ENCODE measurements around the gene GUCY1A1. TPM values are rescaled to one million over a fixed set of nuclear protein-coding genes. Genes with fewer than 3 reads are reported as not detected.

GUCY1A1 gene
- total and polyA plus RNA-seq, 4 donors: 20.2 to 81.9 (median 68.2) TPM

DNA sequence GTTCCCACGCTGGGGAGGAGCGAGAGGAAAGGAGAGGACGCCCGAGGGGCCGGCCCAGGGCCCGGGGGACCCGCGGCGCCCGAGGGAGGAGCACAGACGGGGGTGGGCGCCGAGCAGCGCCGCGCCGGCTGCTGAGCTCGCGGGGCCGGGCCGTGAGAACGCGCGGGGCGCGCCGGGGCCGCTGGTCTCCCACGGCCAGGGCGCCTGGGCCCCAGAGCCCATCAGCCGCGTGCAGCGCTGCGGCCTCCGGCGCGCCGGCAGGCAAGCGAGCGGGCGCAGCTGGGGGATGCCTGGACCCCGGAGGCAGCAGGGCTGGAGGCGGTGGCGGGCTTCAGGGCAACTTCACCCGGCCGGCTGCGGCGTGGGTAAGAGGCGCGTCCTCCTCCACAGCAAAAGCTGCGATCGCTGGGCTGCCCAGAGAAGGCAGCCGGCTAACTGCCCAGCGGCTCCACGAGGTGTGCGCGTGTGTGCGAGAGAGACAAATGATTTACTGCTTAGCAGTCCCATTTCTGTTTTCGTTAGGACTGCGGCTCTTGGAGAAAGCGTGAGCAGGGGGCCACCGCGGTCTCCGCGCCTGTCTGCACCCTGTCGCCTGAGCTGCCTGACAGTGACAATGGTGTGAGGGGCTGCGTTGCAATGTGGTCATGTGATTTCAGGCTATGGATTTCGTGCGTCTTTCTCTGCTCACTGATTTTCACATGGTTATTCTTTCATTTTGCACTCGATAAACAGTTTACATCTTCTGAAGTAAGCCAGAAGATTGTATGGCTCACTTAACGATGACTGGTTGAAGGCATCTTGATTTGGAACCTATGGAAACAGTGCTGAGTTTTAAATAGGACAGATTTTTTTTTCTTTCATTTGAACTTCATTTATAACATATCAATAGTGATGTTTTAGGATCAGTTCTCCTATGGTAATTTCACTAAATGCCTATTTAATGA, 1.2 kb downstream of the GUCY1A1 start:
- 1% methylated on average over 51 to 71 of the region's 71 CpGs for WGBS, 2 donors
- peaks cover 2% of the 10 kb centered on the region in 2 donors for H3K4me1 ChIP-seq (ENCODE audit: control insufficient read depth in 1 of 2, insufficient read depth in 2 of 2, low read length in 2 of 2)
- peak overlapping the region; percentile 58 to 85 for H3K27ac ChIP-seq (ENCODE audit: low read depth in 1 of 2, low read length in 2 of 2)
- H3K27me3 ChIP-seq (ENCODE audit: control insufficient read depth in 1 of 2, insufficient read depth in 2 of 2, low read length in 1 of 2): no peaks in the 10 kb centered on the region
- H3K9me3 ChIP-seq (ENCODE audit: control insufficient read depth, low read length): no peaks in the 10 kb centered on the region
- intact Hi-C loops (cut with DNase I): loop anchor here (5.0 to 10.0 kb wide), 4 partner anchors 114 to 226 kb away; no protein-coding TSS in a partner anchor
- DNase-seq (peak; percentile 75 to 86), ATAC-seq (ENCODE audit: low FRiP score) (peak; percentile 85)
- no peaks in the 10 kb centered on the region for H3K36me3 ChIP-seq (ENCODE audit: control insufficient read depth in 1 of 2, insufficient read depth in 2 of 2, low read length in 1 of 2)
- peak overlapping the region; percentile 46 to 72 for H3K4me3 ChIP-seq (ENCODE audit: low read length in 2 of 2)

DNA sequence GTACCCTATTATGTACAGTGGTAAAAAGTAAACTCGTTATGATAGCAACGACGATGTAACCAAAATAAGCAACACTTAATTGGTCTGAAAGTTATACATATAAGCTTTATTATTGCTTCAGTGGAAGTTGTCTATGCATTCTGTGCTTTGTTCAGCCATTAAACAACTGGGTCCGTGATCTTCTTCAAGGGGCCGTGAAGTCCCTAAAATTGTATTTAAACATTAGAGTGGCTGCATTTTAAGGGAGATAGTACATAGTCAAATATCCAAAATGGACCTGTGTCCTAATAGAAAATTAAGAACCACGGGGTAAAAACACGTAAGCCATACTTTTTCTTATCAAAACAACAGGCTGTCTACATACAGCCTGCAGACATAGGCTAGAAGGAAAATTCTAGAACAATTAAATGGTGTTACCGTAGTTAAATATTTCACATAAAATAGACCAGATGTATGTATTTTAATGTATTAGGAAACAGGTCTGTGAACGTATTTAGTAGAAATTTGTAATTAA, 2.1 kb downstream of the GUCY1A1 start:
- H3K27ac ChIP-seq (ENCODE audit: low read depth in 1 of 2, low read length in 2 of 2): no peak overlapping the region
- ATAC-seq (ENCODE audit: low FRiP score): no peak
- DNase-seq: no peak
- whole genome bisulfite sequencing, 2 donors: 1 to 3% methylated on average over 9 of the region's 9 CpGs
- intact Hi-C loops (cut with DNase I): loop anchor here (5.0 to 10.0 kb wide), 4 partner anchors 114 to 226 kb away; no protein-coding TSS in a partner anchor
- no peaks in the 10 kb centered on the region for H3K36me3 ChIP-seq (ENCODE audit: control insufficient read depth in 1 of 2, insufficient read depth in 2 of 2, low read length in 1 of 2)
- H3K27me3 ChIP-seq (ENCODE audit: control insufficient read depth in 1 of 2, insufficient read depth in 2 of 2, low read length in 1 of 2): no peaks in the 10 kb centered on the region
- H3K4me3 ChIP-seq (ENCODE audit: low read length in 2 of 2): peak overlapping the region; percentile 46 to 72
- H3K9me3 ChIP-seq (ENCODE audit: control insufficient read depth, low read length): no peaks in the 10 kb centered on the region
- H3K4me1 ChIP-seq (ENCODE audit: control insufficient read depth in 1 of 2, insufficient read depth in 2 of 2, low read length in 2 of 2): peaks cover 2 to 5% of the 10 kb centered on the region in 2 donors

DNA sequence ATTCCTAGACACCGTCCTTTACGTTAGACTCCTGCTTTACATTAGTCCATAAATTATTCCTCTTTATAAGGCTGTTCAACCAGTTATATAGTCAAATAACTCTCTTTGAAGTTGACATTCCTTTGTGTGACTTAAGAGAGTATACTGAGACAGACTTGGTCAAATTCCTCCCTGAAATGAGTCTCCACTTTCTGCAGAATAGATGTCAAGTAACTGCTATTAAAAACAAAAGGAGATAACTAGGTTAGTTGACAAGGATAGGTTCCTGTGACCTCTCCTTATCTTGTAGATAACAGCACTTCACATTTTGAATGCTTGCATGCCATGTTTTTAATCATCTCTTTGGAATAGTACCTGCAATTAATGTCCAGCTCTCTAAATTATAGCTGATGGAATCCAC, 5.7 kb downstream of the GUCY1A1 start:
- Histone ChIP-seq H3K4me1 (ENCODE audit: control insufficient read depth in 1 of 2, insufficient read depth in 2 of 2, low read length in 2 of 2) (peaks cover 3 to 6% of the 10 kb centered on the region in 2 donors), H3K36me3 (ENCODE audit: control insufficient read depth in 1 of 2, insufficient read depth in 2 of 2, low read length in 1 of 2) (no peaks in the 10 kb centered on the region), H3K27ac (ENCODE audit: low read depth in 1 of 2, low read length in 2 of 2) (no peak overlapping the region), H3K4me3 (ENCODE audit: low read length in 2 of 2) (no peak overlapping the region), H3K27me3 (ENCODE audit: control insufficient read depth in 1 of 2, insufficient read depth in 2 of 2, low read length in 1 of 2) (no peaks in the 10 kb centered on the region), H3K9me3 (ENCODE audit: control insufficient read depth, low read length) (no peaks in the 10 kb centered on the region)
- intact Hi-C loops (cut with DNase I): loop anchor here in 1 of 2 donors (2.0 kb wide), 1 partner anchor 86 kb away; the partner anchor contains the start of gene GUCY1B1
- ATAC-seq (ENCODE audit: low FRiP score) (no peak), DNase-seq (no peak)
- 63 to 72% methylated on average over 2 of the region's 2 CpGs for WGBS, 2 donors

DNA sequence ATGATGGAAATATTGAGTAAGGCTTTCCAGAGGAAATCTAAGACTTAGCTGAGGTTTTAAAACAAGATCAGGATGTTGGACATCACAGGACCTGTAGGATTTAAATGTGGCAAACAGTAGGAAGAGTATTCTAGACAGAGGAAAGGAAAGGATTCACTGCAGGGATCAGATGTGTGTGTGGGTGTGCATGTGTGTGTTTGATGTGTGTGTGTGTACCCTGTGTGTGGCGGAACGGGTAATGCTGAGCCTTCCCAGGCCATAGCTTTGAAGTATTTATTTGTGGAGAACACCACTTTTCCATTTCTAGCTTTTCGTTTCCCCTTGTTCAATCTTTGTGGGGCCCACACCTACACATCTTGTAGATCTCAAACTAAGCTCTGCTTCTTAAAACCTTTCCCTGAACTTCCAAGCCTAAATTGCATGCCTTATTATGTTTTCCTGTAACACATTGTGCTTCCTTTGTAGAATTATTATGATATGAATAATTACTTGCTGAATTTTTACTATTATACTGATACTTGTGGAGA, 6.9 kb downstream of the GUCY1A1 start:
- intact Hi-C loops (cut with DNase I): loop anchor here in 1 of 2 donors (2.0 kb wide), 1 partner anchor 85 kb away; the partner anchor contains the start of gene GUCY1B1
- peak overlapping the region in 1 of 2 donors; percentile 2 for H3K27ac ChIP-seq (ENCODE audit: low read depth in 1 of 2, low read length in 2 of 2)

DNA sequence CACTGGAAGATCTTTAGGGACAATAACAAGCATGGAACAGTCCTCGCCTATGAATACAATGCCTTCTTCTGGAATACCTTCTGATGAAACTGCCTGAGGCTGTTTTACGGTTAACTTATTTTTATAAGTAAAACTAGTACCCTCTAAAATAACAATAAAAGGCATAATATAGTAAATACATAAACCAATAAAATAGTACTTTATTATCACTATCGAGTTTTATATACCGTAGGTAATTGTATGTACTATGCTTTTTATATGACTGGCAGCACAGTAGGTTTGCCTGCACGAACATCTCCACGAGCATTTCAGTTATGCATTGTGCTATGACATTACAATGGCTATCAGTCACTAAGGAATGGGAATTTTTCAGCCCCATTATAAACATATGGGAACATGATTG, 8.0 kb downstream of the GUCY1A1 start:
- peaks cover 2 to 6% of the 10 kb centered on the region in 2 donors for H3K4me1 ChIP-seq (ENCODE audit: control insufficient read depth in 1 of 2, insufficient read depth in 2 of 2, low read length in 2 of 2)
- no peak for ATAC-seq (ENCODE audit: low FRiP score)
- no peak overlapping the region for H3K27ac ChIP-seq (ENCODE audit: low read depth in 1 of 2, low read length in 2 of 2)
- WGBS, 2 donors: 51 to 54% methylated on average over 6 of the region's 6 CpGs
- DNase-seq: no peak
- no peaks in the 10 kb centered on the region for H3K36me3 ChIP-seq (ENCODE audit: control insufficient read depth in 1 of 2, insufficient read depth in 2 of 2, low read length in 1 of 2)
- no peaks in the 10 kb centered on the region for H3K27me3 ChIP-seq (ENCODE audit: control insufficient read depth in 1 of 2, insufficient read depth in 2 of 2, low read length in 1 of 2)
- H3K9me3 ChIP-seq (ENCODE audit: control insufficient read depth, low read length): no peaks in the 10 kb centered on the region
- intact Hi-C loops (cut with DNase I): no loop called here
- no peak overlapping the region for H3K4me3 ChIP-seq (ENCODE audit: low read length in 2 of 2)

More for the DNA sequence above, 6.9 kb downstream of the GUCY1A1 start:
- no peaks in the 10 kb centered on the region for H3K36me3 ChIP-seq (ENCODE audit: control insufficient read depth in 1 of 2, insufficient read depth in 2 of 2, low read length in 1 of 2)
- DNase-seq (no peak), ATAC-seq (ENCODE audit: low FRiP score) (no peak)
- no peak overlapping the region for H3K4me3 ChIP-seq (ENCODE audit: low read length in 2 of 2)
- 55 to 59% methylated on average over 3 of the region's 3 CpGs for WGBS, 2 donors
- peaks cover 3 to 6% of the 10 kb centered on the region in 2 donors for H3K4me1 ChIP-seq (ENCODE audit: control insufficient read depth in 1 of 2, insufficient read depth in 2 of 2, low read length in 2 of 2)
- no peaks in the 10 kb centered on the region for H3K9me3 ChIP-seq (ENCODE audit: control insufficient read depth, low read length)
- no peaks in the 10 kb centered on the region for H3K27me3 ChIP-seq (ENCODE audit: control insufficient read depth in 1 of 2, insufficient read depth in 2 of 2, low read length in 1 of 2)

DNA sequence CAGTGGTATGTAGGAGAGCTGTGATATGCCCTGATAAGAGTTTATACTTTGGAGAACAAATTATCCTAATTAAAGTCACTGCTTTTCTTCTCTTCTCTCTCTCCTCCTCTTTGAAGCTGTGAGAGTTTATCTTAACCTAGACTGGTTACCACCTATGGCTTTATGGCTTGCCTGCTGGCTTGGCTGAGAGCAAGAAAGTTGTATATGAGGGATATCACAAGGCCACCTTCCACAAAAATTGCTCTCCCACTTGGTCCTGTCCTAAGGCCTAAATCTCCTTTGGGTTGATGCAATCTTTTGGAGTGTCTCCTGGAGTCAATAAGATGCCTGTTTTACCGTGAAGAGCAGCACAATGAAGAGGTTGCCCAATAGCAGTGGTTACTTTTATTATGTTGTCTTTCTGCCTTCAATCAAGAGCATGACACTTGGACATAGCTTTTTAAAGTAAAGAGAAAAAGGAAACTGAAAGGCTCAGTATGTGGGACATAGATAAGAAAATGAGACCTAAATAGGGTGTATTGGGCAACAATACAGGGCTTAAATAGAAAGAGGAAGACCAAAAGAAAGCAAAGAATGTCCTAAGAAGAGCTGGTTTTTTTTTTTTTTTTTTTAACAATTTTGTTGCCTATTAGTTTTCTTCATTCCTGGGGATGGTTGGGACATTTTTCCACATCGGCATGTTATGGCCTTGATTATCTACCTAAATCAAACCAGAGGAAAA, 9.2 kb downstream of the GUCY1A1 start:
- Histone ChIP-seq H3K27me3 (ENCODE audit: control insufficient read depth in 1 of 2, insufficient read depth in 2 of 2, low read length in 1 of 2) (no peaks in the 10 kb centered on the region), H3K9me3 (ENCODE audit: control insufficient read depth, low read length) (no peaks in the 10 kb centered on the region), H3K27ac (ENCODE audit: low read depth in 1 of 2, low read length in 2 of 2) (peak overlapping the region; percentile 4 to 28), H3K4me1 (ENCODE audit: control insufficient read depth in 1 of 2, insufficient read depth in 2 of 2, low read length in 2 of 2) (peaks cover 2 to 6% of the 10 kb centered on the region in 2 donors), H3K4me3 (ENCODE audit: low read length in 2 of 2) (peak overlapping the region; percentile 20 to 38), H3K36me3 (ENCODE audit: control insufficient read depth in 1 of 2, insufficient read depth in 2 of 2, low read length in 1 of 2) (no peaks in the 10 kb centered on the region)
- intact Hi-C loops (cut with DNase I): no loop called here
- 8 to 9% methylated on average over 2 of the region's 2 CpGs for WGBS, 2 donors
- peak; percentile 12 for ATAC-seq (ENCODE audit: low FRiP score)
- DNase-seq: no peak

DNA sequence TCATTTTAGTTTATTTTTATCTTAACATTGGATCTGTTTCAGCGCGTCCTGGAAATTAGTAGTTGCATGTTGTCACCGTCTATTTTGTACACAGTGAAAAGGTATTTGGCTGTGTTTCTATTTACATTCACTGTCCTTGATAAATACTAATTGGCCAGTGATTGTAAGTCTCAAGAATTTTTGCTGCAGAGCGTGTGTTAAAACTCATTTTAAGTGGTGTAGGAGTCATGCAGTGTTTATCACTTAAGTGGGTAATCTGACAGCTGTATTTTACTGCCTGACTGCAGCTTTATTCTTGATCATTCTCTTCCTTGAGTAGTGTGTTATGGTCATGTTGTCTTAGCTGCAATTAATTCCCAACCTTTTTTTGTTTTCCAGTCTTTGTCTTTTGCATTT, 9.8 kb downstream of the GUCY1A1 start:
- H3K4me3 ChIP-seq (ENCODE audit: low read length in 2 of 2): peak overlapping the region in 1 of 2 donors; percentile 38
- 14 to 19% methylated on average over 4 of the region's 4 CpGs for WGBS, 2 donors
- no peak for ATAC-seq (ENCODE audit: low FRiP score)
- no peaks in the 10 kb centered on the region for H3K36me3 ChIP-seq (ENCODE audit: control insufficient read depth in 1 of 2, insufficient read depth in 2 of 2, low read length in 1 of 2)
- intact Hi-C loops (cut with DNase I): no loop called here
- no peaks in the 10 kb centered on the region for H3K9me3 ChIP-seq (ENCODE audit: control insufficient read depth, low read length)
- no peaks in the 10 kb centered on the region for H3K27me3 ChIP-seq (ENCODE audit: control insufficient read depth in 1 of 2, insufficient read depth in 2 of 2, low read length in 1 of 2)
- no peak for DNase-seq
- H3K27ac ChIP-seq (ENCODE audit: low read depth in 1 of 2, low read length in 2 of 2): no peak overlapping the region
- H3K4me1 ChIP-seq (ENCODE audit: control insufficient read depth in 1 of 2, insufficient read depth in 2 of 2, low read length in 2 of 2): peaks cover 2 to 6% of the 10 kb centered on the region in 2 donors

DNA sequence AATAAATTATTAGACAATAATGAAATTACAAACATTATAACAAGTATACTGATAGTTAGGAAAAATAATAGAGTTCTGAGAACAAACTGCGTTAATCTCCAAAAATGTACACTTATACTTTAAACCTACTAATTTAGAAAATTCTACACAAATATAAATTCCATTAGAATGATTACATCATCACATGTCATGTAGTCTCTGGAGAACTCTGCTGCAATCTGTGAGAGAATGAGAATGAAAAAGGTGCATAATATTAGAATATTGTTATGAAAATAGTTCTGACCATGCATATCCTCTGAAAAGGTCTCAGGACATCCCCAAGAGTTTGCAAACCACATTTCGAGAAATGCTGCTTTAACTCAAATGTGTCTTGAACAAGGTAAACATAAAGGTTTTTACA, 11.4 kb downstream of the GUCY1A1 start:
- no peaks in the 10 kb centered on the region for H3K27me3 ChIP-seq (ENCODE audit: control insufficient read depth in 1 of 2, insufficient read depth in 2 of 2, low read length in 1 of 2)
- DNase-seq (no peak), ATAC-seq (ENCODE audit: low FRiP score) (no peak)
- no peak overlapping the region for H3K4me3 ChIP-seq (ENCODE audit: low read length in 2 of 2)
- no peaks in the 10 kb centered on the region for H3K36me3 ChIP-seq (ENCODE audit: control insufficient read depth in 1 of 2, insufficient read depth in 2 of 2, low read length in 1 of 2)
- H3K27ac ChIP-seq (ENCODE audit: low read depth in 1 of 2, low read length in 2 of 2): no peak overlapping the region
- no peaks in the 10 kb centered on the region for H3K9me3 ChIP-seq (ENCODE audit: control insufficient read depth, low read length)
- H3K4me1 ChIP-seq (ENCODE audit: control insufficient read depth in 1 of 2, insufficient read depth in 2 of 2, low read length in 2 of 2): peaks cover 2 to 8% of the 10 kb centered on the region in 2 donors
- intact Hi-C loops (cut with DNase I): no loop called here
- 85 to 89% methylated on average over 2 of the region's 2 CpGs for WGBS, 2 donors

All from aorta (tissue), 5 donors.